ENCODE results near the gene TOMM40.
A peak's percentile ranks its signal among the peaks of the same experiment; 100 is the strongest.
"Not testable (repeated sequence)": the region's sequence is repeated elsewhere in the genome, so short reads cannot be mapped to it uniquely, and the experiment has no call there.

Gene TOMM40

DNA sequence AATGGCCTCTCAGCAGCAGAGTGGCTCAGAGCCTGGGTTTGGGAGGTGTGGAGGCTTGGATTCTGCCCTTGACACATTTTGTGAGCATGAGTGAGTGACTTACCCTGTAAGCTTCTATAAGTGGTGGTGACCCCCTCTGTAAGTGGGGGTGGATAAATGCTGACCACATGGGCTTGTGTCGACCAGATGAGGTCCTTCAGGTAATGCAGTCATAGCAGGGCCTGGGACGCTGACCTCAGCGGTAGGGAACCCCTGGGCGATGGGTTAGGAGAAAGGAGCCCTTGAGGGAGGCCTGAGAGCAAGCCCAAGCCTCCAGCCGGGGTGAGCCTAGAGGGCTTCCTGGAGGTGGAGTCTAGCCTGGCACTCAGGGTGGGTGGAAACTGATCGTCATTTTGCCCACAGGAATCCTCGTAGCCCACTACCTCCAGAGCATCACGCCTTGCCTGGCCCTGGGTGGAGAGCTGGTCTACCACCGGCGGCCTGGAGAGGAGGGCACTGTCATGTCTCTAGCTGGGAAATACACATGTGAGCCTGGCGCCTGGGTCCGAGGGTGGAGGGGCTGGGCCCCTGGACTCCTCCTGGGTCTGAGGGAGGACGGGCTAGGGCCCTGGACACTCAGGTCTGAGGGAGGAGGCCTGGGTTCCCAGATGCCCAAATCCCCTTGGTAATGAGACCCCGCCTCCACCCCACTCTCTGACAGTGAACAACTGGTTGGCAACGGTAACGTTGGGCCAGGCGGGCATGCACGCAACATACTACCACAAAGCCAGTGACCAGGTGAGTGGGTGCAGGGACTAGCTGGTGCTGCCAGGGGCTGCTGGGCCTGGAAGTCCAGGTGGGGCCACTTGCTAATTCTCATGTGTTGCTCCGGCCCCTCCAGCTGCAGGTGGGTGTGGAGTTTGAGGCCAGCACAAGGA lies 9.5 kb downstream of the TOMM40 start:
- no peak for DNase-seq

DNA sequence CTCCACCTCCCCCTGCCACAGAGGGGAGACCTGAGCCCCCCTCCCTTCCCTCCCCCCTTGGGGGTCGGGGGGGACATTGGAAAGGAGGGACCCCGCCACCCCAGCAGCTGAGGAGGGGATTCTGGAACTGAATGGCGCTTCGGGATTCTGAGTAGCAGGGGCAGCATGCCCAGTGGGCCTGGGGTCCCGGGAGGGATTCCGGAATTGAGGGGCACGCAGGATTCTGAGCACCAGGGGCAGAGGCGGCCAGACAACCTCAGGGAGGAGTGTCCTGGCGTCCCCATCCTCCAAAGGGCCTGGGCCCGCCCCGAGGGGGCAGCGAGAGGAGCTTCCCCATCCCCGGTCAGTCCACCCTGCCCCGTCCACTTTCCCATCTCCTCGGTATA lies 12.2 kb downstream of the TOMM40 start:
- DNase-seq = no peak

DNA sequence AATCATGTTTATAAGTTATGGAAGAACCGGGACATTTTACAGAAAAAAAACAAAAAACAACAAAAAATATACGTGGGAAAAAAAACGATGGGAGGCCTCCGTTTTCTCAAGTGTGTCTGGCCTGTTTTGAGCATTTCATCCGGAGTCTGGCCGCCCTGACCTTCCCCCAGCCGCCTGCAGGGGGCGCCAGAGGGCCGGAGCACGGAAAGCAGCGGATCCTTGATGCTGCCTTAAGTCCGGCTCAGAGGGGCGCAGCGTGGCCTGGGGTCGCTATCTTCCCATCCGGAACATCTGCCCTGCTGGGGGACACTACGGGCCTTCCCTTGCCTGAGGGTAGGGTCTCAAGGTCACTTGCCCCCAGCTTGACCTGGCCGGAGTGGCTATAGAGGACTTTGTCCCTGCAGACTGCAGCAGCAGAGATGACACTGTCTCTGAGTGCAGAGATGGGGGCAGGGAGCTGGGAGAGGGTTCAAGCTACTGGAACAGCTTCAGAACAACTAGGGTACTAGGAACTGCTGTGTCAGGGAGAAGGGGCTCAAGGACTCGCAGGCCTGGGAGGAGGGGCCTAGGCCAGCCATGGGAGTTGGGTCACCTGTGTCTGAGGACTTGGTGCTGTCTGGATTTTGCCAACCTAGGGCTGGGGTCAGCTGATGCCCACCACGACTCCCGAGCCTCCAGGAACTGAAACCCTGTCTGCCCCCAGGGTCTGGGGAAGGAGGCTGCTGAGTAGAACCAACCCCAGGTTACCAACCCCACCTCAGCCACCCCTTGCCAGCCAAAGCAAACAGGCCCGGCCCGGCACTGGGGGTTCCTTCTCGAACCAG lies 12.8 kb downstream of the TOMM40 start:
- peak; percentile 82 for DNase-seq

DNA sequence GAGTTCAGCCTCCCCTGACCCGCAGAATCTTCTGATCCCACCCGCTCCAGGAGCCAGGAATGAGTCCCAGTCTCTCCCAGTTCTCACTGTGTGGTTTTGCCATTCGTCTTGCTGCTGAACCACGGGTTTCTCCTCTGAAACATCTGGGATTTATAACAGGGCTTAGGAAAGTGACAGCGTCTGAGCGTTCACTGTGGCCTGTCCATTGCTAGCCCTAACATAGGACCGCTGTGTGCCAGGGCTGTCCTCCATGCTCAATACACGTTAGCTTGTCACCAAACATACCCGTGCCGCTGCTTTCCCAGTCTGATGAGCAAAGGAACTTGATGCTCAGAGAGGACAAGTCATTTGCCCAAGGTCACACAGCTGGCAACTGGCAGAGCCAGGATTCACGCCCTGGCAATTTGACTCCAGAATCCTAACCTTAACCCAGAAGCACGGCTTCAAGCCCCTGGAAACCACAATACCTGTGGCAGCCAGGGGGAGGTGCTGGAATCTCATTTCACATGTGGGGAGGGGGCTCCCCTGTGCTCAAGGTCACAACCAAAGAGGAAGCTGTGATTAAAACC lies 13.5 kb downstream of the TOMM40 start:
- no peak for DNase-seq

DNA sequence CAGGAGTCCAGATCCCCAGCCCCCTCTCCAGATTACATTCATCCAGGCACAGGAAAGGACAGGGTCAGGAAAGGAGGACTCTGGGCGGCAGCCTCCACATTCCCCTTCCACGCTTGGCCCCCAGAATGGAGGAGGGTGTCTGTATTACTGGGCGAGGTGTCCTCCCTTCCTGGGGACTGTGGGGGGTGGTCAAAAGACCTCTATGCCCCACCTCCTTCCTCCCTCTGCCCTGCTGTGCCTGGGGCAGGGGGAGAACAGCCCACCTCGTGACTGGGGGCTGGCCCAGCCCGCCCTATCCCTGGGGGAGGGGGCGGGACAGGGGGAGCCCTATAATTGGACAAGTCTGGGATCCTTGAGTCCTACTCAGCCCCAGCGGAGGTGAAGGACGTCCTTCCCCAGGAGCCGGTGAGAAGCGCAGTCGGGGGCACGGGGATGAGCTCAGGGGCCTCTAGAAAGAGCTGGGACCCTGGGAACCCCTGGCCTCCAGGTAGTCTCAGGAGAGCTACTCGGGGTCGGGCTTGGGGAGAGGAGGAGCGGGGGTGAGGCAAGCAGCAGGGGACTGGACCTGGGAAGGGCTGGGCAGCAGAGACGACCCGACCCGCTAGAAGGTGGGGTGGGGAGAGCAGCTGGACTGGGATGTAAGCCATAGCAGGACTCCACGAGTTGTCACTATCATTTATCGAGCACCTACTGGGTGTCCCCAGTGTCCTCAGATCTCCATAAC lies 14.5 kb downstream of the TOMM40 start, which contains the start of gene APOE:
TSS of gene APOE (plus strand) at position 360 of the 724 bp plus-strand sequence. CDS start 829 bp downstream, outside the sequence.
- no peak for DNase-seq

DNA sequence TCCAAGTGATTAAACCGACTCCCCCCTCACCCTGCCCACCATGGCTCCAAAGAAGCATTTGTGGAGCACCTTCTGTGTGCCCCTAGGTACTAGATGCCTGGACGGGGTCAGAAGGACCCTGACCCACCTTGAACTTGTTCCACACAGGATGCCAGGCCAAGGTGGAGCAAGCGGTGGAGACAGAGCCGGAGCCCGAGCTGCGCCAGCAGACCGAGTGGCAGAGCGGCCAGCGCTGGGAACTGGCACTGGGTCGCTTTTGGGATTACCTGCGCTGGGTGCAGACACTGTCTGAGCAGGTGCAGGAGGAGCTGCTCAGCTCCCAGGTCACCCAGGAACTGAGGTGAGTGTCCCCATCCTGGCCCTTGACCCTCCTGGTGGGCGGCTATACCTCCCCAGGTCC lies 16.6 kb downstream of the TOMM40 start:
- DNase-seq = no peak

DNA sequence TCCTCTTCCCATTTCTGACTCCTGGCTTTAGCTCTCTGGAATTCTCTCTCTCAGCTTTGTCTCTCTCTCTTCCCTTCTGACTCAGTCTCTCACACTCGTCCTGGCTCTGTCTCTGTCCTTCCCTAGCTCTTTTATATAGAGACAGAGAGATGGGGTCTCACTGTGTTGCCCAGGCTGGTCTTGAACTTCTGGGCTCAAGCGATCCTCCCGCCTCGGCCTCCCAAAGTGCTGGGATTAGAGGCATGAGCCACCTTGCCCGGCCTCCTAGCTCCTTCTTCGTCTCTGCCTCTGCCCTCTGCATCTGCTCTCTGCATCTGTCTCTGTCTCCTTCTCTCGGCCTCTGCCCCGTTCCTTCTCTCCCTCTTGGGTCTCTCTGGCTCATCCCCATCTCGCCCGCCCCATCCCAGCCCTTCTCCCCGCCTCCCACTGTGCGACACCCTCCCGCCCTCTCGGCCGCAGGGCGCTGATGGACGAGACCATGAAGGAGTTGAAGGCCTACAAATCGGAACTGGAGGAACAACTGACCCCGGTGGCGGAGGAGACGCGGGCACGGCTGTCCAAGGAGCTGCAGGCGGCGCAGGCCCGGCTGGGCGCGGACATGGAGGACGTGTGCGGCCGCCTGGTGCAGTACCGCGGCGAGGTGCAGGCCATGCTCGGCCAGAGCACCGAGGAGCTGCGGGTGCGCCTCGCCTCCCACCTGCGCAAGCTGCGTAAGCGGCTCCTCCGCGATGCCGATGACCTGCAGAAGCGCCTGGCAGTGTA lies 17.2 kb downstream of the TOMM40 start:
- no peak for DNase-seq

DNA sequence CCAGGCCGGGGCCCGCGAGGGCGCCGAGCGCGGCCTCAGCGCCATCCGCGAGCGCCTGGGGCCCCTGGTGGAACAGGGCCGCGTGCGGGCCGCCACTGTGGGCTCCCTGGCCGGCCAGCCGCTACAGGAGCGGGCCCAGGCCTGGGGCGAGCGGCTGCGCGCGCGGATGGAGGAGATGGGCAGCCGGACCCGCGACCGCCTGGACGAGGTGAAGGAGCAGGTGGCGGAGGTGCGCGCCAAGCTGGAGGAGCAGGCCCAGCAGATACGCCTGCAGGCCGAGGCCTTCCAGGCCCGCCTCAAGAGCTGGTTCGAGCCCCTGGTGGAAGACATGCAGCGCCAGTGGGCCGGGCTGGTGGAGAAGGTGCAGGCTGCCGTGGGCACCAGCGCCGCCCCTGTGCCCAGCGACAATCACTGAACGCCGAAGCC lies 17.8 kb downstream of the TOMM40 start:
- no peak for DNase-seq

DNA sequence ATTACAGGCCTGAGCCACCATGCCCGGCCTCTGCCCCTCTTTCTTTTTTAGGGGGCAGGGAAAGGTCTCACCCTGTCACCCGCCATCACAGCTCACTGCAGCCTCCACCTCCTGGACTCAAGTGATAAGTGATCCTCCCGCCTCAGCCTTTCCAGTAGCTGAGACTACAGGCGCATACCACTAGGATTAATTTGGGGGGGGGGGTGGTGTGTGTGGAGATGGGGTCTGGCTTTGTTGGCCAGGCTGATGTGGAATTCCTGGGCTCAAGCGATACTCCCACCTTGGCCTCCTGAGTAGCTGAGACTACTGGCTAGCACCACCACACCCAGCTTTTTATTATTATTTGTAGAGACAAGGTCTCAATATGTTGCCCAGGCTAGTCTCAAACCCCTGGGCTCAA lies 18.7 kb downstream of the TOMM40 start:
- DNase-seq = no peak

DNA sequence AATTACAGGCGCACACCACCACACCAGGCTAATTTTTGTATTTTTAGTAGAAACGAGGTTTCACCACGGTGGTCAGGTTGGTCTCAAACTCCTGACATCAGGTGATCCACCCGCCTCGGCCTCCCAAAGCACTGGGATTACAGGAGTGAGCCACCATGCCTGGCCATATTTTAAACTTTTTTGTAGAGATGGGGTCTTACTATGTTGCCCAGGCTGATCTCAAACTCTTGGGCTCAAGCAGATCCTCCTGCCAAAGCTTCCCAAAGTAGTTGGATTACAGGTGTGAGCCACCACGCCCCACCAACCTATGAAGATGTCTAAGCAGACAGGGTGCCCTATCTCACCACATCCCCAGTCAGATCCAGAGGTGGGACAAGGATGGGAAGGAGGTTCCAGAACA lies 20.8 kb downstream of the TOMM40 start:
- not testable (repeated sequence) for DNase-seq

DNA sequence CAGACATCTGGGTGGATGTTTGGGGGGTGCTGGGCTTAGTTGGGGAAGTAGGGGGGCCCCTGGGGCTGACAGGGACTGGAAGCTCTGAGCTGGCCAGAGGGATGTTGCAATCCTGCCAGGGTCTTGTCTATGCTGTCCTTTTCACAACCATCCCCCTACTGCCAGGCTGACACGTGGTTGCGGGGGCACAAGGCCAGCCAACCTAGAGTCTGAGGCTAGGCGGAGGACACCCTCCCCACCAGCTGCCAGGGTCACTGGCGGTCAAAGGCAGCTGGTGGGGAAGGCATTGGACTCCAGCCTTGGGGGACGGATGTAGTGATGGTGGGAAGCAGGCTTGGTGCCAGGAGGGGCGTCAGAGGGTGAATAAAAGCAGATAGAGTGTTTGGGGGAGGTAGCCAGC lies 21.8 kb downstream of the TOMM40 start:
- no peak for DNase-seq

DNA sequence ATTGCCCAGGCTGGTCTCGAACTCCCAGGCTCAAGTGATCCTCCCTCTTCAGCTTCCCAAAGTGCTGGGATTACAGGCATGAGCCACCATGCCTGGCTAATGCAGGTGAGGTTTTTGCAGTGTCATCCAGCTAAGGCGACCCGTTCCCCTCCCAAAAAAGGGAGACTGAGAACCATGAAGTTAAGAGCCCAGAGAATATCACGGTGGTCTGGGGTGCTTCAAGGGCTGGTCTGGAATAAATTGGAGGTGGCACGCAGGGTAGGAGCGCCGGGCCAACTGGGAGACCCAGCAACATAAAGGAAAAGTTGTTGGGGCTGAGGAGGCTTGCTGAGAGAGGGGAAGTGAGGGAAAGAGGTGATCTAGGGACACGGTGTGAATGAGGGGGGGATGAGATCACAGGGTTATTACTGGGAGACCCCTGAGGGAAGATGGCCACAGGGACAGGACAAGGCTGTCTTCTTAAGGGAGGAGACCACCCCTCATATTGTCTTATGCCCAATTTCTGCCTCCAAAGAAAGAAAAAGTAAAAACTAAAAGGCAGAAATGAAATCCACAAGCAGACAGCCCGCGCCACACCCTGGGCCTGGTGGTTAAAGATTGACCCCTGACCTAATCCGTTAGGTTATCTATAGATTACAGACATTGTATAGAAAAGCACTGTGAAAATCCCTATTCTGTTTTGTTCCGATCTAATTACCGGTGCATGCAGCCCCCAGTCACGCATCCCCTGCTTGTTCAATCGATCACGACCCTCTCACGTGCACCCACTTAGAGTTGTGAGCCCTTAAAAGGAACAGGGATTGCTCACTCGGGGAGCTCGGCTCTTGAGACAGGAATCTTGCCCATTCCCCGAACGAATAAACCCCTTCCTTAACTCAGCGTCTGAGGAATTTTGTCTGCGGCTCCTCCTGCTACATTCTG lies 22.7 kb downstream of the TOMM40 start:
- not testable (repeated sequence) for DNase-seq

DNA sequence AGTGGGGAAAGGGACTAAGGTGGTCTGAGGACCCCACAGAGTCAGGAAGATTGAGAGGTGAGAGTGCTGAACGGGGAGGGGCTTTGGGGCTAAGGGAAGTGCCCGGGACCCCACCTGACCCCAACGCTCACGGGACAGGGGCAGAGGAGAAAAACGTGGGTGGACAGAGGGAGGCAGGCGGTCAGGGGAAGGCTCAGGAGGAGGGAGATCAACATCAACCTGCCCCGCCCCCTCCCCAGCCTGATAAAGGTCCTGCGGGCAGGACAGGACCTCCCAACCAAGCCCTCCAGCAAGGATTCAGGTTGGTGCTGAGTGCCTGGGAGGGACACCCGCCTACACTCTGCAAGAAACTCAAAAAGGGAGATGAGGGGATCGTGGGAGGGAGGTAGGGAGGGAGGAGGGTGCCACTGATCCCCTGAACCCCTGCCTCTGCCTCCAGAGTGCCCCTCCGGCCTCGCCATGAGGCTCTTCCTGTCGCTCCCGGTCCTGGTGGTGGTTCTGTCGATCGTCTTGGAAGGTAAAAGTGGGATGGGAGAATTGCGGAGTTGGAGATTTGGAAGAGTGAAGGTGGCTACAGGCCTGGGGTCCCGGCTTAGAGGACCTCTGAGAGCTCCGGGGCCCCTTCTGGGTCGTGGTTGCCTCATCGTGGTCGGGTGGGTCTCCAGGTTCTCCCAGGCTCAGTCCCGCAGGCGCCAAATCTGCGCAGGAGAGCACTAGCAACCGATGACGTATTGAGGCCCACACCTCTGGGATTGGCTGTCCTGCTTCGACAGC lies 23.6 kb downstream of the TOMM40 start, which contains the start of gene APOC1:
TSS of gene APOC1 (plus strand) at position 176 of the 774 bp plus-strand sequence. CDS start at position 460, 284 bp downstream.
- peak; percentile 76 for DNase-seq

DNA sequence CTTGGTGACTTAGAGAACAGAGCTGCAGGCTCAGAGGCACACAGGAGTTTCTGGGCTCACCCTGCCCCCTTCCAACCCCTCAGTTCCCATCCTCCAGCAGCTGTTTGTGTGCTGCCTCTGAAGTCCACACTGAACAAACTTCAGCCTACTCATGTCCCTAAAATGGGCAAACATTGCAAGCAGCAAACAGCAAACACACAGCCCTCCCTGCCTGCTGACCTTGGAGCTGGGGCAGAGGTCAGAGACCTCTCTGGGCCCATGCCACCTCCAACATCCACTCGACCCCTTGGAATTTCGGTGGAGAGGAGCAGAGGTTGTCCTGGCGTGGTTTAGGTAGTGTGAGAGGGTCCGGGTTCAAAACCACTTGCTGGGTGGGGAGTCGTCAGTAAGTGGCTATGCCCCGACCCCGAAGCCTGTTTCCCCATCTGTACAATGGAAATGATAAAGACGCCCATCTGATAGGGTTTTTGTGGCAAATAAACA lies 33.2 kb downstream of the TOMM40 start:
- DNase-seq = no peak

DNA sequence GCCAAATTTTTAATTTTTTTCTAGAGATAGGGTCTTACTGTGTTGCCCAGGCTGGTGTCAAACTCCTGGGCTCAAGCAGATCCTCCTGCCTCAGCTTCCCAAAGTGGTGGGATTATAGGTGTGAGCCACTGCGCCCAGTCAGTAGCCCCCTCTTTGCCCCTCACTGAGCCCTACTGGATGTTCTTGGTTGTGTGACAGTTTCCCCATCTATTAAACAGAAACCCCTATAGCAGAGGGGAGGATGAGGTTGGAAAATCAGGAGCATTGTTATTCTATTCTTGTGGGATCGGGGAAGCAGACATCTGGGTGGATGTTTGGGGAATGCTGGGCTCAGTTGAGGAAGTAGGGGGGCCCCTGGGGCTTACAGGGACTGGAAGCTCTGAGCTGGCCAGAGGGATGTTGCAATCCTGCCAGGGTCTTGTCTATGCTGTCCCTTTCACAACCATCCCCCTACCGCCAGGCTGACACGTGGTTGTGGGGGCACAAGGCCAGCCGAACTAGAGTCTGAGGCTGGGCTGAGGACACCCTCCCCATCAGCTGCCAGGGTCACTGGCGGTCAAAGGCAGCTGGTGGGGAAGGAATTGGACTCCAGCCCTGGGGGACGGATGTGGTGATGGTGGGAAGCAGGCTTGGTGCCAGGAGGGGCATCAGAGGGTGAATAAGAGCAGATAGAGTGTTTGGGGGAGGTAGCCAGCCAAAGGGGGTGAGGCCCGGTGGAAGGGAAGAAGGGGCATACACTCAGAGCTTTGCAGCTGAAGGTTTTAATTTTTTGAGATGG lies 34.2 kb downstream of the TOMM40 start:
- no peak for DNase-seq

DNA sequence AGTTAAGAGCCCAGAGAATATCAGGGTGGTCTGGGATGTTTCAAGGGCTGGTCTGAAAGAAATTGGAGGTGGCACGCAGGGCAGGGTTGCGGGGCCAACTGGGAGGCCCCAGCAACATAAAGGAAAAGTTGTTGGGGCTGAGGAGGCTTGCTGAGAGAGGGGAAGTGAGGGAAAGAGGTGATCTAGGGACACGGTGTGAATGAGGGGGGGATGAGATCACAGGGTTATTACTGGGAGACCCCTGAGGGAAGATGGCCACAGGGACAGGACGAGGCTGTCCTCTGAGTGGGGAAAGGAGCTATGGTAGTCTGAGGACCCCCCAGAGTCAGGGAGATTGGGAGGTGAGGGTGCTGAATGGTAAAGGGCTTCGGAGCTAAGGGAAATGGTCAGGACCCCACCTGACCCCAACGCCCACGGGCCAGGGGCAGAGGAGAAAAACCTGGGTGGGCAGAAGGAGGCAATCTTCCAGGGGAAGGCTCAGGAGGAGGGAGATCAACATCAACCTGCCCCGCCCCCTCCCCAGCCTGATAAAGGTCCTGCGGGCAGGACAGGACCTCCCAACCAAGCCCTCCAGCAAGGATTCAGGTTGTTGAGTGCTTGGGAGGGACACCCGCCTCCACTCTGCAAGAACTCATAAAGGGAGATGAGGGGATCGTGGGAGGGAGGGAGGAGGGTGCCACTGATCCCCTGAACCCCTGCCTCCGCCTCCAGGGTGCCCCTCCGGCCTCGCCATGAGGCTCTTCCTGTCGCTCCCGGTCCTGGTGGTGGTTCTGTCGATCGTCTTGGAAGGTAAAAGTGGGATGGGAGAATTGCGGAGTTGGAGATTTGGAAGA lies 35.4 kb downstream of the TOMM40 start:
- DNase-seq = not testable (repeated sequence)

DNA sequence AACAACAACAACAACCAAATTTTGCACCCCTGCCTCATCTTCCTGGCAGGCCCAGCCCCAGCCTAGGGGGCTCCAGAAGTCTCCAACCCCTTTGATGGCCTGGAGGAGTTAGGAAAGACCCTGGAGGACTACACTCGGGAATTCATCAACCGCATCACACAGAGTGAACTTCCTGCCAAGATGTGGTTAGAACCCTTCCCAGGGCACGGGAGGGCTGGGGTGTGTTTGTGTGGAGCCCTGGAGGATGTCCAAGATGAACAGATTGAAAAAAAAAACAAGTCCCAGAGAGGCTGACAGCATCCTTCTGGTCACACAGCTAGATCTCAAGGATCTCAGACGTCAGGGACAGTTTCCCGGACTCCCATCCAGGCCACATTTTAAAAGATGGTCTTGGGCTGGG lies 36.7 kb downstream of the TOMM40 start:
- DNase-seq = no peak

DNA sequence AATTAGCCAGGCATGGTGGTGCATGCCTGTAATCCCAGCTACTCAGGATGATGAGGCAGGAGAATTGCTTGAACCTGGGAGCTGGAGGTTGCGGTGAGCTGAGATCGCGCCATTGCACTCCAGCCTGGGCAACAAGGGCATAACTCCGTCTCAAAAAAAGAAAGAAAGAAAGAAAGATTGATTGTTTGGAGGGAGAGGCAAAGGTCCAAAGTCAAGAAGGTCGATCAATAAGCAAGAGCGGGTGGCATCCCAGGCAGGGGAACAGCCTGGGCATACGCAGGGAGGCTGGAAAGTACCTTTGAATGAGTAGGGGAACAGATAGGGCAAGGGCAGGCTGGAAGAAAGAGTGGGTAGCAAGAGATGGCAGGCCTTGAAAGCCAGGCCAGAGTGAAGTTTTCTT lies 39.0 kb downstream of the TOMM40 start:
- DNase-seq = no peak

Data from activated T-cell treated with anti-CD3 and anti-CD28 coated beads, Interleukin-2, amount 50 U/mL, for 1 hour (primary cell).